GM21526 (cell line): ENCODE measurements around the gene PCDHB3.
"Not testable (repeated sequence)": the region's sequence is repeated elsewhere in the genome, so short reads cannot be mapped to it uniquely, and the experiment has no call there.

Experiments
- ATAC-seq: cut with Tn5 transposase; IDR thresholded peaks from one replicate; pipeline ENCODE4 v1.9.1; 2021; ENCODE audit warnings: moderate library complexity; ENCODE audit not compliant: unreplicated experiment, low FRiP score

Gene PCDHB3

GRCh38 chr5:141100243-141100805 is at the start of gene PCDHB3:
TSS of gene PCDHB3 (plus strand) at chr5:141100473. CDS start at chr5:141100650, 177 bp downstream.
- no peak for ATAC-seq

- ATAC-seq, result no peak
These were observed 49.4 kb upstream of the PCDHB3 start, which contains the start of gene PCDHB1 for GRCh38 chr5:141050622-141051520. TSS of gene PCDHB1 (plus strand) at chr5:141051374. CDS start at chr5:141051471, 97 bp downstream.

DNA sequence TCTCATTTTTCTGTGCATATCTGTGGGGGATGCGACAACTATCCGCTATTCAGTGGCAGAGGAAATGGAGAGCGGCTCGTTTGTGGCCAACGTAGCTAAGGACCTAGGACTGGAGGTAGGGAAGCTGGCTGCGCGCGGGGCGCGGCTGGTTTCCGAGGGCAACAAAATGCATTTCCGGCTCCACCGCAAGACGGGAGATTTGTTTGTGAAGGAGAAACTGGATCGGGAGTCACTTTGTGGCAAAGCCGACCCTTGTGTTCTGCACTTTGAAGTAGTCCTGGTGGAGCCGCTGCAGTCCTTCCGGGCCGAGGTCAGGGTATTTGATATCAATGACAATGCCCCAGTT is 48.8 kb upstream of the PCDHB3 start:
- ATAC-seq, result no peak

GRCh38 chr5:141077826-141078225 is 22.4 kb upstream of the PCDHB3 start:
- no peak for ATAC-seq

GRCh38 chr5:141082228-141082627 is 18.0 kb upstream of the PCDHB3 start:
- ATAC-seq, result no peak

- peak; percentile 73 for ATAC-seq
These were observed 15.7 kb upstream of the PCDHB3 start for GRCh38 chr5:141084487-141084989.

GRCh38 chr5:141094481-141095262 is 5.6 kb upstream of the PCDHB3 start, which contains the start of gene PCDHB2:
TSS of gene PCDHB2 (plus strand) at chr5:141094615. CDS start at chr5:141094791, 176 bp downstream.
- no peak for ATAC-seq

DNA sequence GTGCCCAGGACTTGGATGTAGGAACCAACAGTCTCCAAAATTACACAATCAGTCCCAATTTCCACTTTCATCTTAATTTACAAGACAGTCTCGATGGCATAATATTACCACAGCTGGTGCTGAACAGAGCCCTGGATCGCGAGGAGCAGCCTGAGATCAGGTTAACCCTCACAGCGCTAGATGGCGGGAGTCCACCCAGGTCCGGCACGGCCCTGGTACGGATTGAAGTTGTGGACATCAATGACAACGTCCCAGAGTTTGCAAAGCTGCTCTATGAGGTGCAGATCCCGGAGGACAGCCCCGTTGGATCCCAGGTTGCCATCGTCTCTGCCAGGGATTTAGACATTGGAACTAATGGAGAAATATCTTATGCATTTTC is 5.0 kb upstream of the PCDHB3 start:
- ATAC-seq, result no peak

DNA sequence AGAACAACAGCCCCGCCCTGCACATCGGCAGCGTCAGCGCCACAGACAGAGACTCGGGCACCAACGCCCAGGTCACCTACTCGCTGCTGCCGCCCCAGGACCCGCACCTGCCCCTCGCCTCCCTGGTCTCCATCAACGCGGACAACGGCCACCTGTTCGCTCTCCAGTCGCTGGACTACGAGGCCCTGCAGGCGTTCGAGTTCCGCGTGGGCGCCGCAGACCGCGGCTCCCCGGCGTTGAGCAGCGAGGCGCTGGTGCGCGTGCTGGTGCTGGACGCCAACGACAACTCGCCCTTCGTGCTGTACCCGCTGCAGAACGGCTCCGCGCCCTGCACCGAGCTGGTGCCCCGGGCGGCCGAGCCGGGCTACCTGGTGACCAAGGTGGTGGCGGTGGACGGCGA is 4.1 kb upstream of the PCDHB3 start:
- not testable (repeated sequence) for ATAC-seq

GRCh38 chr5:141096586-141096985 is 3.7 kb upstream of the PCDHB3 start:
- not testable (repeated sequence) for ATAC-seq

DNA sequence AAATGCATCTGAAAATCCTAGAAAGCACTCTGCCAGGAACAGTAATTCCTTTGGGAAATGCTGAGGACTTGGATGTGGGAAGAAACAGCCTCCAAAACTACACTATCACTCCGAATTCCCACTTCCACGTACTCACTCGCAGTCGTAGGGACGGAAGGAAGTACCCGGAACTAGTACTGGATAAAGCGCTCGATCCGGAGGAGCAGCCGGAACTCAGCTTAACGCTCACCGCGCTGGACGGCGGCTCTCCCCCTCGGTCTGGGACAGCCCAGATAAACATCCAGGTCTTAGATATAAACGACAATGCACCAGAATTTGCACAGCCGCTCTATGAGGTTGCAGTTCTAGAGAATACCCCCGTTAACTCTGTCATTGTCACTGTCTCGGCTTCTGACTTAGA is 786 bp downstream of the PCDHB3 start:
- no peak for ATAC-seq

DNA sequence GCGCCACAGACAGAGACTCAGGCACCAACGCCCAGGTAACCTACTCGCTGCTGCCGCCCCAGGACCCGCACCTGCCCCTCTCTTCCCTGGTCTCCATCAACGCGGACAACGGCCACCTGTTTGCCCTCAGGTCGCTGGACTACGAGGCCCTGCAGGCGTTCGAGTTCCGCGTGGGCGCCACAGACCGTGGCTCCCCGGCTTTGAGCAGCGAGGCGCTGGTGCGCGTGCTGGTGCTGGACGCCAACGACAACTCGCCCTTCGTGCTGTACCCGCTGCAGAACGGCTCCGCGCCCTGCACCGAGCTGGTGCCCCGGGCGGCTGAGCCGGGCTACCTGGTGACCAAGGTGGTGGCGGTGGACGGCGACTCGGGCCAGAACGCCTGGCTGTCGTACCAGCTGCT is 1.8 kb downstream of the PCDHB3 start:
- not testable (repeated sequence) for ATAC-seq

DNA sequence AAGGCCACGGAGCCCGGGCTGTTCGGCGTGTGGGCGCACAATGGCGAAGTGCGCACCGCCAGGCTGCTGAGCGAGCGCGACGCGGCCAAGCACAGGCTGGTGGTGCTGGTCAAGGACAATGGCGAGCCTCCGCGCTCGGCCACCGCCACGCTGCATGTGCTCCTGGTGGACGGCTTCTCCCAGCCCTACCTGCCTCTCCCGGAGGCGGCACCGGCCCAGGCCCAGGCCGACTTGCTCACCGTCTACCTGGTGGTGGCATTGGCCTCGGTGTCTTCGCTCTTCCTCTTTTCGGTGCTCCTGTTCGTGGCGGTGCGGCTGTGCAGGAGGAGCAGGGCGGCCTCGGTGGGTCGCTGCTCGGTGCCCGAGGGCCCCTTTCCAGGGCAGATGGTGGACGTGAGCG is 2.2 kb downstream of the PCDHB3 start:
- not testable (repeated sequence) for ATAC-seq

- no peak for ATAC-seq
These were observed 5.1 kb downstream of the PCDHB3 start for GRCh38 chr5:141105350-141105749.

DNA sequence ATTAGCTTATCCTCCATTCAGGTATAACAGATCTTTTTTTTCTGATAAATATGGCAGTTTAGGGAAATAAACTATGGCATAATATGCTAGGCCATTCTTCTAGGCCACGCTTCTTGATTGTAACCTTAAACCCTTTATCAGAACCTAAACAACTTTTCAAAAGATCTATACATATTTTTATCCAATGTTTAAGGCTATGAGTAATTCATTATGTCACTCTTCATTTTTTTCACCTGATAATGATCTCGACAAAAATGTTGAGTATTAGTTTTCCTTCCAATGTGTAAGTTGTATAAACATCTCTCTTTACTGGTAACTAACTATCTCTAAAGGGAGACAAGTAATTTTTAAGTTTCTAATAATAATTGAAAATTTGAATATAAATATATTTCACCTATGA is 19.0 kb downstream of the PCDHB3 start:
- no peak for ATAC-seq

DNA sequence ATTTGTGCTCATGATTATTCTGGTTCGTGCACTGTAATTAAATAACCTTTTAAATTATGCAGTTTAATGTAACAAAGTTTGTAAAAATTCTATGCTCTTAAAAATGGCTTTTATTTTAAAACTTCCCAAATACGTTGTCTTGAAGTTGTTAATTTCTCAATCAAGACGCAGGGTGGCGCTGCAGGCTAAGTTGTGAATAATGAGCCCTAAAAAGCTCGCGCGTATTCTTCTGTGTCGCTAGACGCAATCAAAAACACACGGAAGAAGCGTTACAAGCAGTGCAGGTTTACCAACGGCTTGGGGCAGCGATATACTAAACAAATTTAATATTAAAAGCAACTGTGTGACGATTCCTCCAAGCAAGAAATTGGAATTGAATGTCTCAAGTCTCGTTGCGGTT is 21.3 kb downstream of the PCDHB3 start, which contains the start of gene PCDHB4:
PCDHB4 (plus strand) TSS at position 256 of the 400 bp plus-strand sequence. CDS start 181 bp downstream, outside the sequence.
- ATAC-seq, result no peak

DNA sequence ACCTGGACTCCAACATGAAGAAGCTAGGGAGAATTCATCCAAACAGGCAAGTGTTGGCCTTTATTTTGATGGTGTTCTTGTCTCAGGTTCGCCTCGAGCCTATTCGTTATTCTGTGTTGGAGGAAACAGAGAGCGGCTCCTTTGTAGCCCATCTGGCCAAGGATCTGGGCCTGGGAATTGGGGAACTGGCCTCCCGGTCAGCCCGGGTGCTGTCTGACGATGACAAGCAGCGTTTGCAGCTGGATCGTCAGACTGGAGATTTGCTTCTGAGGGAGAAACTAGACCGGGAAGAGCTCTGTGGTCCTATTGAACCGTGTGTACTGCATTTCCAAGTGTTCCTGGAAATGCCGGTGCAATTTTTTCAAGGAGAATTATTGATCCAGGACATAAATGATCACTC is 21.7 kb downstream of the PCDHB3 start:
- ATAC-seq, result no peak

- not testable (repeated sequence) for ATAC-seq
These were observed 23.3 kb downstream of the PCDHB3 start for GRCh38 chr5:141123396-141124135.

- ATAC-seq, result no peak
These were observed 27.0 kb downstream of the PCDHB3 start for GRCh38 chr5:141127305-141127704.
